ENCODE data around the gene PLA2G2A.
"Not testable (repeated sequence)": the region's sequence is repeated elsewhere in the genome, so short reads cannot be mapped to it uniquely, and the experiment has no call there.

PLA2G2A gene

GRCh38 chr1:19942657-19943056 is 36.8 kb downstream of the PLA2G2A start:
- Histone ChIP-seq H3K36me3 (ENCODE audit: insufficient read depth, low read depth, low read length) (no peaks in the 10 kb centered on the region), H3K27ac (ENCODE audit: low read length) (no peak overlapping the region), H3K9me3 (ENCODE audit: insufficient read depth, low read depth, low read length) (no peaks in the 10 kb centered on the region), H3K4me3 (ENCODE audit: low read length) (no peak overlapping the region), H3K27me3 (ENCODE audit: insufficient read depth, low read length) (no peaks in the 10 kb centered on the region), H3K9ac (ENCODE audit: low read depth, low read length) (no peak overlapping the region), H3K4me1 (ENCODE audit: insufficient read depth, low read length) (no peaks in the 10 kb centered on the region)

DNA sequence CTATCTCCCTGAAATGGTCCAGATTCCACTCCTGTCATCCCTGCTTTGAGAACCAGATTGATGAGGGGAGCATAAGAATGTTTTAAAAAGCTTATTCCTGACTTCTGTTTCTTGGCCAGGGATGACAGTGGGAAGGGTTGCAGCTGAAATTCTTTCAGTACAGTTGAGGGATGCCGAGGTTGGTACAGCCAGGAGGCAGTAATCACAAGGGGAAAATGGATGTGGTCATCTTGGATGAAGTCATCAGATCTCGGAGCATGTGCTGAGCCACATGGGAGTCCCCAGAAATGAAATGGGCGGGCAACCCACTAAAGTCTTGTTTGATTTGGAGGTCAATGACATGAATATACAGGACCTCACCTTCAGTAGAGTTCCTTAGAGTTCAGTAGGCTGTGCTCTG is 37.3 kb downstream of the PLA2G2A start:
- H3K27me3 ChIP-seq (ENCODE audit: insufficient read depth, low read length): no peaks in the 10 kb centered on the region
- H3K4me3 ChIP-seq (ENCODE audit: low read length): no peak overlapping the region
- H3K9me3 ChIP-seq (ENCODE audit: insufficient read depth, low read depth, low read length): no peaks in the 10 kb centered on the region
- no peak overlapping the region for H3K27ac ChIP-seq (ENCODE audit: low read length)
- no peaks in the 10 kb centered on the region for H3K4me1 ChIP-seq (ENCODE audit: insufficient read depth, low read length)
- no peaks in the 10 kb centered on the region for H3K36me3 ChIP-seq (ENCODE audit: insufficient read depth, low read depth, low read length)
- H3K9ac ChIP-seq (ENCODE audit: low read depth, low read length): no peak overlapping the region

DNA sequence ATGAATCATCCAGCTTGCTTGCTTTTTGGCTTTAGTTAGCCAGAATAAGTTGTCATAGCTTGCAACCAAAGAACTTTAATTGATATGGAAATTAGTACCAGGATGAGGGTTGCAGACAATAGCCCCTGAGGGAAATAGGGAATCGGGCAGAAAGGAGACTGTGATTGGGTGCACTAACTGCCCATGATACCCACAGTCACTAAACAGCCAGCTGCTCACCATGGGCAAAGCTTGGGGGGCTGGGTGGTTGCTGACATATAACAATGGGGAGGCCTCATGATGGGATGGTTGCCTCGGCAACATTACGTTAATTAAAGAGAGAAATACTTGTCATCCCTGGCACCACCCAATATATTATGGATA is 38.2 kb downstream of the PLA2G2A start:
- H3K9ac ChIP-seq (ENCODE audit: low read depth, low read length): no peak overlapping the region
- H3K4me1 ChIP-seq (ENCODE audit: insufficient read depth, low read length): no peaks in the 10 kb centered on the region
- no peak overlapping the region for H3K27ac ChIP-seq (ENCODE audit: low read length)
- no peak overlapping the region for H3K4me3 ChIP-seq (ENCODE audit: low read length)
- H3K36me3 ChIP-seq (ENCODE audit: insufficient read depth, low read depth, low read length): no peaks in the 10 kb centered on the region
- no peaks in the 10 kb centered on the region for H3K27me3 ChIP-seq (ENCODE audit: insufficient read depth, low read length)
- H3K9me3 ChIP-seq (ENCODE audit: insufficient read depth, low read depth, low read length): no peaks in the 10 kb centered on the region

DNA sequence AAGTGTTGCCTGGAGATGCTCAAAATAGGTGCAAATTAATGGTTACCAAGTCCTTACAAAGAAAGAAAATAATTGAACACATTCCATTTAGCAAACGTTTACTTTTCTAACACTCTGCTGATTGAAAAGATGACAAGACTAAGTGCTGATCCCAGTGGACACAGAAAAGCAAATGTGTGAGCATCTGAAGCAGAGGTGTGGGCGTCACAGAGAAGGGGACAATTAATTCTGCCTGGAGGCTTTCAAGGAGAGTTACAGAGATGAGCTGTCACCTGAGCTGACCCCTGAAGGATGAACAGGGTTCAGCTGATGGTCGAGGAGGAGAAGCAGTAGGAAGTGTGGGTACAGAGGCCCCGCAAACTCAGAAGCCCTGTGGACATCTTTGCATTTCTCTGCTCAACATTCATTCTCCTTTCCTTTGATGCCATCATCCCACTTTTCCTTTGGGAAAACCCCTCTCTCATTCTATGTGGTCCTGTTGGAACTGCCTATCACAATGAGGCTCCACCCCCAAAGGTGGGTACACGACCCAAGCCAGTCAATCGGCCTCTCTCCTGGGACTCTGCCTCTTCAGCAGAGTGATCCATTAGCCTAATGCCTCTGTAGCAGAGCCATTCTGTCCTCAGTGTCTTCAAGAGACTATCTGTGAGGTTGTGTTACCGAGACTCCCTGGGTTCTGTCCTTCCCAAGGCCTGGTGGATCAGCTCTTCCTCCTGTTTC is 38.8 kb downstream of the PLA2G2A start:
- no peaks in the 10 kb centered on the region for H3K27me3 ChIP-seq (ENCODE audit: insufficient read depth, low read length)
- H3K27ac ChIP-seq (ENCODE audit: low read length): no peak overlapping the region
- H3K36me3 ChIP-seq (ENCODE audit: insufficient read depth, low read depth, low read length): no peaks in the 10 kb centered on the region
- no peak overlapping the region for H3K4me3 ChIP-seq (ENCODE audit: low read length)
- no peaks in the 10 kb centered on the region for H3K9me3 ChIP-seq (ENCODE audit: insufficient read depth, low read depth, low read length)
- H3K4me1 ChIP-seq (ENCODE audit: insufficient read depth, low read length): no peaks in the 10 kb centered on the region
- no peak overlapping the region for H3K9ac ChIP-seq (ENCODE audit: low read depth, low read length)

DNA sequence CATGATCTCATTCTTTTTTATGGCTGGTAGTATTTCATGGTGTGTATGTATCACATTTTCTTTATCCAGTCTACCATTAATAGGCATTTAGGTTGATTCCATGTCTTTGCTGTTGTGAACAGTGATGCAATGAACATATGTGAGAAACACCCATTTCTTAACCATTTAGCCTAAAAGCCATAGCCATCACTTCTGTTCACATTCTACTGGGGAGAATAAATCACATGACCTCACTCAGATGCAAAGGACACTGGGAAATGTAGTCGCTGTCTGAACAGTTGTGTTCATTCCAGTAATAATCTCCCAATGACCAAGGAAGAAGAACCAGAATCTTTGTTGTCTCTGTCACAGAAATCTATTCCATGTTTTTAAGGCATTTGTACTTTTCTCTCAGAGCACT is 40.9 kb downstream of the PLA2G2A start:
- Histone ChIP-seq H3K27ac (ENCODE audit: low read length) (no peak overlapping the region), H3K9ac (ENCODE audit: low read depth, low read length) (no peak overlapping the region), H3K9me3 (ENCODE audit: insufficient read depth, low read depth, low read length) (no peaks in the 10 kb centered on the region), H3K4me3 (ENCODE audit: low read length) (no peak overlapping the region), H3K27me3 (ENCODE audit: insufficient read depth, low read length) (no peaks in the 10 kb centered on the region), H3K4me1 (ENCODE audit: insufficient read depth, low read length) (no peaks in the 10 kb centered on the region), H3K36me3 (ENCODE audit: insufficient read depth, low read depth, low read length) (no peaks in the 10 kb centered on the region)

- Histone ChIP-seq H3K27ac (ENCODE audit: low read length) (no peak overlapping the region), H3K9ac (ENCODE audit: low read depth, low read length) (no peak overlapping the region), H3K36me3 (ENCODE audit: insufficient read depth, low read depth, low read length) (no peaks in the 10 kb centered on the region), H3K4me3 (ENCODE audit: low read length) (no peak overlapping the region), H3K27me3 (ENCODE audit: insufficient read depth, low read length) (no peaks in the 10 kb centered on the region), H3K4me1 (ENCODE audit: insufficient read depth, low read length) (no peaks in the 10 kb centered on the region), H3K9me3 (ENCODE audit: insufficient read depth, low read depth, low read length) (peaks cover 21% of the 10 kb centered on the region)
Measured at GRCh38 chr1:19936061-19936750, 43.2 kb downstream of the PLA2G2A start.

GRCh38 chr1:19934336-19934735 is 45.1 kb downstream of the PLA2G2A start:
- H3K4me1 ChIP-seq (ENCODE audit: insufficient read depth, low read length): no peaks in the 10 kb centered on the region
- H3K9ac ChIP-seq (ENCODE audit: low read depth, low read length): no peak overlapping the region
- no peaks in the 10 kb centered on the region for H3K27me3 ChIP-seq (ENCODE audit: insufficient read depth, low read length)
- no peak overlapping the region for H3K4me3 ChIP-seq (ENCODE audit: low read length)
- H3K9me3 ChIP-seq (ENCODE audit: insufficient read depth, low read depth, low read length): peaks cover 29% of the 10 kb centered on the region
- H3K27ac ChIP-seq (ENCODE audit: low read length): no peak overlapping the region
- H3K36me3 ChIP-seq (ENCODE audit: insufficient read depth, low read depth, low read length): no peaks in the 10 kb centered on the region

- H3K9ac ChIP-seq (ENCODE audit: low read depth, low read length): no peak overlapping the region
- H3K27me3 ChIP-seq (ENCODE audit: insufficient read depth, low read length): no peaks in the 10 kb centered on the region
- peaks cover 29% of the 10 kb centered on the region for H3K9me3 ChIP-seq (ENCODE audit: insufficient read depth, low read depth, low read length)
- H3K4me3 ChIP-seq (ENCODE audit: low read length): no peak overlapping the region
- no peaks in the 10 kb centered on the region for H3K4me1 ChIP-seq (ENCODE audit: insufficient read depth, low read length)
- no peaks in the 10 kb centered on the region for H3K36me3 ChIP-seq (ENCODE audit: insufficient read depth, low read depth, low read length)
- no peak overlapping the region for H3K27ac ChIP-seq (ENCODE audit: low read length)
Measured at GRCh38 chr1:19932866-19933265, 46.6 kb downstream of the PLA2G2A start.

GRCh38 chr1:19927130-19927421 is 52.3 kb downstream of the PLA2G2A start:
- not testable (repeated sequence) for H3K27ac ChIP-seq (ENCODE audit: low read length); H3K9ac ChIP-seq (ENCODE audit: low read depth, low read length)
- peaks cover 16% of the 10 kb centered on the region for H3K9me3 ChIP-seq (ENCODE audit: insufficient read depth, low read depth, low read length)

DNA sequence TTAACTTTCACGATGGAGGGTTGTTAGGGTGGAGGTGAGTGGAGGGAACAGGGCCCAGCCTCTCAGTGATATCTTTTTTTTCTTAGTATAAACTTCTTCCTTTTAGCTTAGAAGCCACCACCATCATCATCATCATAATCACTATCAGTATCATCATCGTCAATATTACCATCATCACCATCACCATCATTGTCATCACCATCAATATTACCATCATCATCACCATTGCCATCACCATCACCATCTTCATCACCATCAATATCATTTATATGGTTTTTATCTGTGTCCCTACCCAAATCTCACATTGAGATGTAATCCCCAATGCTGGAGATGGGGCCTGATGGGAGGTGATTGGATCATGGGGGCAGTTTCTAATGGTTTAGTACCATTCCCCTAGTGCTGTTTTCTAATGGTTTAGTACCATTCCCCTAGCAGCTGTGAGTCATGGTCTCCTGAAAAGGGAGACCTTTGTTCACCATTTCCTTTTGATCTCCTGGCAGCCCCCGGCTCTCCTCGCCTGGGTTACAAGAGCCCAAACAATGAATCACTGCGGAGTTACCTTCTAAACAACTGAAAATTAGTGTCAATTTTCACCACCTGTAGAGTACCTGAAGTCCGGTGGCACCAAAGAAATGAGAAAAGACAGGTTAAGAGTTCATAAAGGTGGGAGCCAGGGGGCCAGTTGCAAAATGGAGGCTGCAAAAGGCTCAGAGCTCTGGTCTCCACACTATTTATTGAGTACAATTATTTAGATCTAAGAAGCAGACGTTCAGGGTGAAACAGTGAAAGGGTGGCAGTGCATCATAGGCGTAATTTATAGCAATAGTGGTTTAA is 52.9 kb downstream of the PLA2G2A start:
- Histone ChIP-seq H3K36me3 (ENCODE audit: insufficient read depth, low read depth, low read length) (no peaks in the 10 kb centered on the region), H3K9ac (ENCODE audit: low read depth, low read length) (no peak overlapping the region), H3K27ac (ENCODE audit: low read length) (no peak overlapping the region), H3K9me3 (ENCODE audit: insufficient read depth, low read depth, low read length) (peaks cover 10% of the 10 kb centered on the region), H3K4me3 (ENCODE audit: low read length) (no peak overlapping the region), H3K27me3 (ENCODE audit: insufficient read depth, low read length) (no peaks in the 10 kb centered on the region), H3K4me1 (ENCODE audit: insufficient read depth, low read length) (no peaks in the 10 kb centered on the region)

More at GRCh38 chr1:19927130-19927421, 52.3 kb downstream of the PLA2G2A start:
- H3K4me3 ChIP-seq (ENCODE audit: low read length); H3K36me3 ChIP-seq (ENCODE audit: insufficient read depth, low read depth, low read length); H3K27me3 ChIP-seq (ENCODE audit: insufficient read depth, low read length); H3K4me1 ChIP-seq (ENCODE audit: insufficient read depth, low read length): not testable (repeated sequence)
